ENCODE data around the gene SLC12A7. TPM values are rescaled to one million over a fixed set of nuclear protein-coding genes. Genes with fewer than 3 reads are reported as not detected.

The SLC12A7 gene
- total RNA-seq, 1 donor from 2014 or later = 101 TPM

DNA sequence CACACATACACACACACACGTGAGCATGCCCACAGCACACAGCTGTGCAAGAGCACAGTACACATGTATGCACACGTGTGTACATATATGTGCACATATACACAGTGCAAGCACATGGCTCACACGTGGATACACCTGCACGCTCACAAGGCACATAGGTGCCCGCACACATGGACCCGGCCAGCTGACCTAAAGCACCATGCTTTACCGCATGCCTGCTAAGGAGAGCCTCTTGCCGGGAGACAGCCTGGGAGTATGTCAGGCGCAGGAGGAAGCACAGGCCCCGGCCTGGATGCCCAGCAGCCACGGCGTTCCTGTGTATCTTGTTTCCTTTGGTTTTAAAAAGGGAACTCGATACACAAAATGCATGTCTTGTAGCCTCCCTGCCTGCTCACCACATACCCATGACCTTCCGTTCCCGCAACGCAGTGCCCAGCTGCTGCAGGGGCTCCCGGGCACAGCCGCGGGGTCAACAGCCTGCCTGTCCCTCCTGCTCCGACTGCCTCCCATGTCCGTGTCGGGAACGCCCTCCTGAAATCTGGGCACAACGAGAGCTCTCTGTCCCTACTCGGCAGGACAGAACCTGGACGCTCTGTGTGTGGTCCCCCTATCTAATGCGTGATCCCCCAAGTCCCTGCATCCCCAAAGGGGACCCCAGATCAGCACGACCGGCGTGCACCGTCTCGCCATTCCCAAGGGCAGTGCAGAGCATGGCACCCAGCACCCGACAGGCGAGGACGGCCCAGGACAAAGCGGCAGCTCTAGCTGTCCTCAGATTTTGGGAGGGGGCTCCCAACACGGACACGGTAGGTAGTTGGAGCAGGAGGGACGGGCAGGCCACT is 3.6 kb downstream of the SLC12A7 start:
- Histone ChIP-seq H3K27ac (peak overlapping the region in 1 of 2 donors; percentile 33), H3K4me3 (no peak overlapping the region), H3K9me3 (no peaks in the 10 kb centered on the region), H3K27me3 (no peaks in the 10 kb centered on the region), H3K4me1 (peaks cover 0 to 4% of the 10 kb centered on the region in 2 donors), H3K36me3 (no peaks in the 10 kb centered on the region)
- TF ChIP-seq, protein P1, sequence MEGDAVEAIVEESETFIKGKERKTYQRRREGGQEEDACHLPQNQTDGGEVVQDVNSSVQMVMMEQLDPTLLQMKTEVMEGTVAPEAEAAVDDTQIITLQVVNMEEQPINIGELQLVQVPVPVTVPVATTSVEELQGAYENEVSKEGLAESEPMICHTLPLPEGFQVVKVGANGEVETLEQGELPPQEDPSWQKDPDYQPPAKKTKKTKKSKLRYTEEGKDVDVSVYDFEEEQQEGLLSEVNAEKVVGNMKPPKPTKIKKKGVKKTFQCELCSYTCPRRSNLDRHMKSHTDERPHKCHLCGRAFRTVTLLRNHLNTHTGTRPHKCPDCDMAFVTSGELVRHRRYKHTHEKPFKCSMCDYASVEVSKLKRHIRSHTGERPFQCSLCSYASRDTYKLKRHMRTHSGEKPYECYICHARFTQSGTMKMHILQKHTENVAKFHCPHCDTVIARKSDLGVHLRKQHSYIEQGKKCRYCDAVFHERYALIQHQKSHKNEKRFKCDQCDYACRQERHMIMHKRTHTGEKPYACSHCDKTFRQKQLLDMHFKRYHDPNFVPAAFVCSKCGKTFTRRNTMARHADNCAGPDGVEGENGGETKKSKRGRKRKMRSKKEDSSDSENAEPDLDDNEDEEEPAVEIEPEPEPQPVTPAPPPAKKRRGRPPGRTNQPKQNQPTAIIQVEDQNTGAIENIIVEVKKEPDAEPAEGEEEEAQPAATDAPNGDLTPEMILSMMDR (IDR thresholded peaks at IDR 0.05) = no peak
- intact Hi-C loops (cut with DNase I) = no loop called here
- no peak for DNase-seq (ENCODE audit: low spot score in 2 of 2)

- no peaks in the 10 kb centered on the region for H3K9me3 ChIP-seq
- no peak for DNase-seq (ENCODE audit: low spot score in 2 of 2)
- H3K4me1 ChIP-seq = peaks cover 0 to 4% of the 10 kb centered on the region in 2 donors
- no peak overlapping the region for H3K27ac ChIP-seq
- TF ChIP-seq, protein P1 (IDR thresholded peaks at IDR 0.05) = no peak
- intact Hi-C loops (cut with DNase I) = no loop called here
- no peak overlapping the region for H3K4me3 ChIP-seq
- H3K27me3 ChIP-seq = no peaks in the 10 kb centered on the region
- no peaks in the 10 kb centered on the region for H3K36me3 ChIP-seq
Observed at GRCh38 chr5:1107167-1108022, 4.5 kb downstream of the SLC12A7 start.

DNA sequence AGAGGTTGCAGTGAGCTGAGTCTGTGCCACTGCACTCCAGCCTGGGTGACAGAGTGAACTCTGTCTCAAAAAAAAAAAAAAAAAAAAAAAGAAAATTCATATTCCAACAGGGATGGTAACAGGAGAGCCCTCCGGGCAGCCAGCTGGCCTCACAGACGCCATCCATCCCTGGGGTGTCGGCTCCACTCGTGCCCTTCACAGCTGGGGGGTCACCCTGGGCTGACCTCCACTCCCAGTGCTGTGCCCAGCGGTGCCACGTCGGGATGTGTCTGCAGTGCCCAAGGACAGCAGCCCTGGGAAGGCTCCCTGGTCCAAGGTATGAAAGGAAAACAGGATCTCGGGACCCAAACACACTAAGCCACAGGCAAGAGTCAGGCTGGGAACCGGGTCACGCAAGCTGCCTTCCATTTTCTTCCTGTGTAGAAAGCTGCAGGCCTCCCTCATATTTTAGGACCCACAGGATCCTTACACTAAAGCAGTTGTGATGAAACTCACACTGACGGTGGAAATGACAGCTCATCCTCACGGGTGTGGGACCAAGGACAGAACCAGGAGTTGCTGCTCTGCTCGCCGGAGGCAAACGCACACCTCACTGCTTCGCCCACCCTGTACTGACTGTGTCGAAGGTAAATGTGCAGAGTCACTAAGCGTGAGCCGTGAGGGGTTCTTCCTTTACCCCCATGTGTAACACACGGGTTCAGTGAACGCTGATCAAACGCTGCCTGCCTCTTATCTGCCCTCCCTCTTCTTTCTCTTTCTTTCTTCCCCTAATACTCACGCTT is 5.3 kb downstream of the SLC12A7 start:
- TF ChIP-seq, protein P1 (IDR thresholded peaks at IDR 0.05) = no peak
- H3K27ac ChIP-seq = no peak overlapping the region
- DNase-seq (ENCODE audit: low spot score in 2 of 2) = no peak
- no peaks in the 10 kb centered on the region for H3K36me3 ChIP-seq
- H3K9me3 ChIP-seq = no peaks in the 10 kb centered on the region
- H3K4me3 ChIP-seq = no peak overlapping the region
- intact Hi-C loops (cut with DNase I) = no loop called here
- no peaks in the 10 kb centered on the region for H3K27me3 ChIP-seq
- H3K4me1 ChIP-seq = peaks cover 0 to 4% of the 10 kb centered on the region in 2 donors

DNA sequence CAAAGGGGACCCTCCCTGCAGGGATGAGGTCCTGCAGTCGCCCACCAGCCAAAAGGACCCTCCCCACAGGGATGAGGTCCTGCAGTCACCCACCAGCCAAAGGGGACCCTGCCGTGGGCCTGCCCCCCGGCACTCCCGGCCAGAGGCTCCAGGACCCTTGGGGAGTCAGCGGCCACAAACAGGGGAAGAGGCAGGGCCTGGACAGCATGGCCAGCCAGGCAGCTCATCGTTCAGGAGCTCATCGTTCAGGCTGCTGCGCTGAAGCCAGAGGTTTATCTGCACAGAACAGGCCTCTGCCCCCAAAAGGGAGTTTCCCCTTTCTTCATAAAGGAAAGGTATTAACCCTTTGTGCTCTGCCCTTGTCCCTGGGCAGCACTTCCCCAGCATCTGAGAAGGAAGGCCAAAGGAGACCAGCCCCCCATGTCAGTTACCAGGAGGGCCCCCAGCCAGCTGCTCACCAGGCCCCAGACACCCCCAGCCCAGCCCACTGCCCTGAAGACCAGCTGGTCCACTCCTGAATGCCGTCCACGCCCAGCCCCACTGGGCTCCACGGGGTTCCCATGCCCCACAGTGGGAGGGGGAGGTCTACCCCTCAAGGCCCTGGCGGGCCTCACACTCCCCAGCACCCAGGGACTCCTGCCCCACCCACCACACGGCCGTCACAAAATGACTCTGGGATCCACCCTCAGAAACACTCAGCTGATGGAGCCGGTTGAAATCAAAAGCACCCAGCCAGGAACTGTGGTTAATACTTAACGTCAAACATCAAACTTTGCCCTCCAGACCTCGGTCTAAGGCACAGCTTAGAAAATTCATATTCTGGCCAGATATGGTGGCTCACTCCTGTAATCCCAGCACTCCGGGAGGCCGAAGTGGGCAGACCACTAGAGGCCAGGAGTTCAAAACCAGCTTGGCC is 6.3 kb downstream of the SLC12A7 start:
- intact Hi-C loops (cut with DNase I) = no loop called here
- TF ChIP-seq, protein P1 (IDR thresholded peaks at IDR 0.05) = no peak
- H3K4me1 ChIP-seq = peaks cover 0 to 4% of the 10 kb centered on the region in 2 donors
- no peak for DNase-seq (ENCODE audit: low spot score in 2 of 2)
- H3K36me3 ChIP-seq = no peaks in the 10 kb centered on the region
- no peaks in the 10 kb centered on the region for H3K27me3 ChIP-seq
- H3K9me3 ChIP-seq = no peaks in the 10 kb centered on the region
- H3K4me3 ChIP-seq = no peak overlapping the region
- H3K27ac ChIP-seq = no peak overlapping the region

Data from ascending aorta (tissue), 2 donors.